Epithelial cell of esophagus (primary cell): ENCODE data around the gene PDLIM5.
"Not testable (repeated sequence)": the region's sequence is repeated elsewhere in the genome, so short reads cannot be mapped to it uniquely, and the experiment has no call there.

ENCODE experiments used
- DNase-seq: peaks from one replicate; pipeline ENCODE4 v3.0.0; 2010; ENCODE audit warnings: low read depth
- H3K4me3 ChIP-seq: 2 replicates; pipeline ENCODE4 v1.5.1; 2011; ENCODE audit warnings: mild to moderate bottlenecking, low read length, control low read depth
- CTCF ChIP-seq: IDR thresholded peaks from 2 replicates; pipeline ENCODE4 v1.5.1; 2011; ENCODE audit warnings: low read depth, mild to moderate bottlenecking, low read length, control low read depth, inconsistent platforms; ENCODE audit not compliant: insufficient read depth; ENCODE audit errors: missing control alignments

PDLIM5 gene

GRCh38 chr4:94544811-94545210, 93.1 kb downstream of the PDLIM5 start:
- no peak for TF ChIP-seq CTCF
- H3K4me3 ChIP-seq = no peak overlapping the region
- peak; percentile 74 for DNase-seq

- no peak for DNase-seq
- TF ChIP-seq CTCF = no peak
- H3K4me3 ChIP-seq = no peak overlapping the region
These were observed 93.6 kb downstream of the PDLIM5 start for GRCh38 chr4:94545296-94545695.

GRCh38 chr4:94546949-94547348, 95.2 kb downstream of the PDLIM5 start:
- TF ChIP-seq CTCF = no peak
- no peak overlapping the region for H3K4me3 ChIP-seq
- no peak for DNase-seq

GRCh38 chr4:94548571-94548970, 96.8 kb downstream of the PDLIM5 start:
- no peak overlapping the region for H3K4me3 ChIP-seq
- TF ChIP-seq CTCF = no peak
- peak; percentile 94 for DNase-seq

GRCh38 chr4:94550352-94550751, 98.6 kb downstream of the PDLIM5 start:
- no peak for DNase-seq
- no peak overlapping the region for H3K4me3 ChIP-seq
- no peak for TF ChIP-seq CTCF

GRCh38 chr4:94550851-94551250, 99.1 kb downstream of the PDLIM5 start:
- DNase-seq = no peak
- no peak for TF ChIP-seq CTCF
- no peak overlapping the region for H3K4me3 ChIP-seq

GRCh38 chr4:94551643-94552564, 100.2 kb downstream of the PDLIM5 start:
- no peak overlapping the region for H3K4me3 ChIP-seq
- no peak for DNase-seq
- no peak for TF ChIP-seq CTCF

GRCh38 chr4:94556047-94556446, 104.3 kb downstream of the PDLIM5 start:
- H3K4me3 ChIP-seq, DNase-seq: not testable (repeated sequence)

GRCh38 chr4:94557632-94558031, 105.9 kb downstream of the PDLIM5 start:
- not testable (repeated sequence) for DNase-seq, H3K4me3 ChIP-seq
